Inferior parietal cortex (tissue), 1 donor: ENCODE results near the gene P3H3.
"Not testable (repeated sequence)": the region's sequence is repeated elsewhere in the genome, so short reads cannot be mapped to it uniquely, and the experiment has no call there.

Source experiments
- DNase-seq: peaks from one replicate; pipeline ENCODE4 v3.0.0-alpha.2; 2016; ENCODE audit errors: extremely low spot score

P3H3 gene

DNA sequence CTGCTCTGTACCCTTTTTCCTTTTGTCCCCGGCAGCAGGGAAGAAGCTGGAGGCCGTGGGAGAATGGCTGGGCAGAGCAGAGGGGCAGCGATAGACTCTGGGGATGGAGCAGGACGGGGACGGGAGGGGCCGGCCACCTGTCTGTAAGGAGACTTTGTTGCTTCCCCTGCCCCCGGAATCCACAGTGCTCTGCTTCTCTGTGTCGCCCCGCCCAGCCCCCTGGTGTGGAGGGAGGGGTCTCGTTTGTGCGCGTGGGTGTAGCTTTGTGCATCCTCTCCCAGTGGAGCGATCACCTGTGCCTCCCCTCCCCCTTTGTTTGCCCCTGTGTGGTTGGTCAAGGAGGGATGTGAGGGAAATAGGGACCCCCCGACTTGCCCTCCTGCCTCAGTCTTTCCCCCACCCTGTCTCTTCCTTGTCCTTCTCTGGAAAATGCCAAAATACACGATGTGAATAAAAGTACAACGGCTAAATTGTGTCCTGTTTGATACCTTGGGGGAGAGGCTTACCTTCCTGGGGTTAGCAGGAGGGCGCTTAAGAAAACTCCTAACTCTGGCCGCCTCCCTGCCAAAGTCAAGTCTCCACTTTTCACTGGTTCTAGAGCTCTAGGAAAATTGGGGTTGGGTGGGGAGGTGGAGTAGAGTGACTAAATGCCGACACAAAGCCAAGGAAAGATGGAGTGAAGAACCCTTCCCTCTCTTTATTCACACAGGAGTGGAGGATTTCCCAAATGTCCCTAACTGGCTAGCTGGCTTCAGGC, 38.1 kb downstream of the P3H3 start:
- no peak for DNase-seq

DNA sequence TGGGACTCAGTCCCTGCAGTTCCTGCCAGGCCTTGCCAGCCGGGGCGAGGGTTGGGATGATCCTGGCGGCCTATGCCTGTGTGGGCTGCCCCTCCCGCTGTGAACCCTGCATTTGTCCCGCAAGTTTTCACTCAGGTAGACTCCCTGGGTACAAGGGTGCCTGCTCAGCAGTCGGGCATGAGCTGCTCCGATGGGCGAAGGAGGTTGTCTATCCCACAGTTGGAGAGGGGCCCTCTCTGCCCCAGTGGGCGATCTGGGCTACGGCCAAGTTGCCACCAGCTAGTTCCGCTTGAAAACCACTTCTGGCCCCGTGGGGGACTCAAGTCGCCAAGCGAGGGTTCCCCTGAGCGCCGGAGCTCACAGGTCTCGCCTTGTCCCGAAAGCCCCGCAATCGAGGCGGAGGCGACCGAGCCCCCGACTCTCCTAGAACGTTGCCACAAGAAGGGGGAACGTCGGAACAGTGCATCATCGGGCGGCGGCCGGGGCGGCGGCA, 38.8 kb downstream of the P3H3 start:
- DNase-seq = no peak

DNA sequence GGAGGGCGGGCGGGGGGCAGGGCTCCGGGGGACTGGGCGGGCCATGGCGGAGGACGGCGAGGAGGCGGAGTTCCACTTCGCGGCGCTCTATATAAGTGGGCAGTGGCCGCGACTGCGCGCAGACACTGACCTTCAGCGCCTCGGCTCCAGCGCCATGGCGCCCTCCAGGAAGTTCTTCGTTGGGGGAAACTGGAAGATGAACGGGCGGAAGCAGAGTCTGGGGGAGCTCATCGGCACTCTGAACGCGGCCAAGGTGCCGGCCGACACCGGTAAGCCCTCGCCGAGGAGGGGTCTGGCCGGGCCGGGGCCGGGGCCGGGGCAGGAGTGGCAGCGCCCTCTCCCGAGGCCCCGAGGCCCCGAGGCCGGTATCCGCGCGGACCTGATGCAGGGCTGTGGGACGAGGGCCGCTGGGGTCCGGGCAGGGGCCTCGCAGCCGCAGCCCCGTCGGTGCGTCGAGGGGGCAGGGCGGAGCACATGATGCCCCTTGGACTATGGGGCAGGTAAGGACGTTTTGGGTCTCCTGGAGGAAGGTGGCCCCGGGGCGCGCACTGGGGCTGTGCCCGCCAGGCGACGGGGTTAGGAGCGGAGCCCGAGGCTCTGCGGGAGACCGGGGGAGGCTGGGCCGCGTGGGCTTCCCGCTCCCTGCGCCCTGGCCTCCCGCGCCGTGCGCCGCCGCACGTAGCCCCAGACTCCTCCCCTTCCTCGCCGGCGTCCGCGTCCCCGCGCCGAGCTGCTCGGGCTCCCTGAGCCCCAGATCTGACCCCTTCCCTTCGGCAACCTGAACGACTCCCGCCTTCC, 39.4 kb downstream of the P3H3 start, which contains the start of gene TPI1:
TPI1 (plus strand) TSS at position 119 of the 798 bp plus-strand sequence; CDS start at position 155, 36 bp downstream.
- DNase-seq = peak; percentile 75

DNA sequence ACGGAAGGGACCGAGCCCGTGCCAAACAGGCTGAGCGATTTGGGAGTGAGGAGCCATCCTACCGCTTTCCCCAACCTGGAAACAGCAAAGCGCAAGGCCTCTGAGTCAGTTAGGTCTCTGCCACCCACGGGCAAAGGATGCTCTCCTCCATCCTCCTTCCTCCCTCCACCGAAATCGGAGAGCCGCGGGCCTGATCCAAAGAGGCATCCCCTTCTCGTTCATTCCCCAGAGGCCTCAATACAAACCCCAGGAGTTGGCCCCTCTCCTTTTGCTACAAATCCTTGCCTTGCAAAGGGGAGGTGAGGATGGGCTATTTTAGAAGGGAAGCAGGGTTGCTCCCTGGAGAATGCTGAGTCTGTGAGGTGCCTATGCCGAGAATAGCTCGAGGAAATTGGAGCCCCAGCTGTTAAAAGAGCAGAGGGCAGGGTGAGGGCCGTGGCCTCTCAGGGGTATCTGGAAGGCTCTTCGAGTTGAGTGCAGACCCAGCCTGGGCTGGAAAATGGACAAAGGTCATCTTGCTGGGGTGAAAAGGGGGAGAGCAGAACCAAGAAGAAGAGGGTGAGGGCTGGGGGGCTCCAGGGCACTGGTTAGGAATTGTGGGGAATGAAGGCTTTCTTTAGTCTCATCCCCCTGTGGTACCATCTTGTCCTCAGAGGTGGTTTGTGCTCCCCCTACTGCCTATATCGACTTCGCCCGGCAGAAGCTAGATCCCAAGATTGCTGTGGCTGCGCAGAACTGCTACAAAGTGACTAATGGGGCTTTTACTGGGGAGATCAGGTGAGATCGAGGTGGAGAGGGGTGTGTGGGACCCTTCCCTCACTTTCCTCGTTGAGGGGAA, 40.2 kb downstream of the P3H3 start:
- no peak for DNase-seq

DNA sequence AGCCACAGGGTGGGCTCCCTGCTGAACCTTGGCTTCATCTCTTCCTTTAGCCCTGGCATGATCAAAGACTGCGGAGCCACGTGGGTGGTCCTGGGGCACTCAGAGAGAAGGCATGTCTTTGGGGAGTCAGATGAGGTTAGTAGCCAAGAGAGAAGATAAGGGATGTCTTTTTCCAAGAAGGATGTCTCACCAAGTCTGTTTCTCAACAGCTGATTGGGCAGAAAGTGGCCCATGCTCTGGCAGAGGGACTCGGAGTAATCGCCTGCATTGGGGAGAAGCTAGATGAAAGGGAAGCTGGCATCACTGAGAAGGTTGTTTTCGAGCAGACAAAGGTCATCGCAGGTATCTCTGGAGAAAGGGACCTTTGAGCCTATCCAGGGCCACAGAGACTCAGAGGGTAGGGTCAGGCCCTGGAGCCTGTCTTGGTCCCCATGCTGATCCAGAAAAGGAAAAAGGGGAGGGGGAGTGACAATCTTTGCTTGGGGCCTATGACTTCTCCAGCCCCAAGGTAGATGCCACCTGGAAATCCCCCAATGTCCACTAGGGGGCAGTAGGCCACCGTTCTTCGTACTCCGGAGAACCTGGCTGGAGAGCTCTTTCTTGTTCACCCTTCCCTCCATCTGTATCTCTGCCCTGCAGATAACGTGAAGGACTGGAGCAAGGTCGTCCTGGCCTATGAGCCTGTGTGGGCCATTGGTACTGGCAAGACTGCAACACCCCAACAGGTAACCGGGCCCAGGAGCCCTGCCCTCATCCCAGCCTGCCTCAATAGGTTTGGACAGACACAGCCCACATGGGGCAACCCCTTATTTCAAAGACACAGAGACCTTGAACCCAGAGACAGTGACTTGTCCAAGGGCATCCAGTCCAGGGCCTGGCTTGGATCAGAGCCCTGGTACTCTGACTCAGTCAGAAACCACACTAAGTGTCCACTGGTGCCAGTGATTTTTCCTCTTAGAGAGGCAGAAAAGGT, 41.1 kb downstream of the P3H3 start:
- peak; percentile 91 for DNase-seq

DNA sequence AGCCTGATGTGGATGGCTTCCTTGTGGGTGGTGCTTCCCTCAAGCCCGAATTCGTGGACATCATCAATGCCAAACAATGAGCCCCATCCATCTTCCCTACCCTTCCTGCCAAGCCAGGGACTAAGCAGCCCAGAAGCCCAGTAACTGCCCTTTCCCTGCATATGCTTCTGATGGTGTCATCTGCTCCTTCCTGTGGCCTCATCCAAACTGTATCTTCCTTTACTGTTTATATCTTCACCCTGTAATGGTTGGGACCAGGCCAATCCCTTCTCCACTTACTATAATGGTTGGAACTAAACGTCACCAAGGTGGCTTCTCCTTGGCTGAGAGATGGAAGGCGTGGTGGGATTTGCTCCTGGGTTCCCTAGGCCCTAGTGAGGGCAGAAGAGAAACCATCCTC, 42.1 kb downstream of the P3H3 start:
- DNase-seq = not testable (repeated sequence)

DNA sequence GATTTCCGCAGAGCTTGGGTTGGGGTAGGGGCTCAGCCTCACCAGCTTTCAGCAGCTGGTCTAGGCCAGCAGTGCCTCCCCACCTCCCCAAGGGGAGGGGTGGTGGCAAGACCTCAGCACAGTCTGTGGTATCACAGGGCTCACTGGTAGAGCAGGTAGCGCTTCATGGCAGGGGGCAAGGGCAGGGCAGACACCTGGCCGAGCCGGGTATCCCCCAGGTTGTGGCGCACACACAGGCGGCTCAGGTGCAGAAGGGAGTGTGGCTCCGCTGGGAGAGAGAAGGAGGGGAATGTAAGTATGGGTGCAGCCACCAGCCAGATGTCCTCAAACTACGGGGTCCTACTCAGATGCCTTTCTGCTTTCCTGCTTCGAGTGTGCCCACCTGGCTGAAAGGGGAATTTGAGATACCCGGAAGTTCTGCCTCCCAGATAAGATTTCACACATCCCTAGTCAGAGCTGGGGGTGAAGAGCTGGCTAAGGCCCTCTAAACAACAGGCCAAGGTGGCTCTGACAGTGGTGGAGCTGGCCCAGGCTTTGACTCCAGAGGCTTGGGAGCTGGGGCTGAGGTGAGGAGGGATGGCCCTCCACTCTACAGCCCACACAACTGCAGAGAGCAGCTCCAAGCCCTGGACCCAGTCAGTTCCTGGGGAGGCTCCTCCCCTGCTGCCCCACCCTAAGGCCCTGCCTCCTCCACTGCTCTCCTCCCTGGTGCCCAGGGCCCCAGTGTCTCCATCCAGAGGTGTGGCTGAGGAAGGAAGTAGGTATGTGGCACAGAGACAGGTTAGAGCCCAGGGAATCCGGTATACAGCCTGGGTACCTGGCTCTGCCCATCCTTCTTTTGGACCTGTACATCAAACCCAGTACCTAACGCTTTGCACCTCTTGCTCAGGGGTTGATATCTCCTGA, 43.1 kb downstream of the P3H3 start:
- no peak for DNase-seq

DNA sequence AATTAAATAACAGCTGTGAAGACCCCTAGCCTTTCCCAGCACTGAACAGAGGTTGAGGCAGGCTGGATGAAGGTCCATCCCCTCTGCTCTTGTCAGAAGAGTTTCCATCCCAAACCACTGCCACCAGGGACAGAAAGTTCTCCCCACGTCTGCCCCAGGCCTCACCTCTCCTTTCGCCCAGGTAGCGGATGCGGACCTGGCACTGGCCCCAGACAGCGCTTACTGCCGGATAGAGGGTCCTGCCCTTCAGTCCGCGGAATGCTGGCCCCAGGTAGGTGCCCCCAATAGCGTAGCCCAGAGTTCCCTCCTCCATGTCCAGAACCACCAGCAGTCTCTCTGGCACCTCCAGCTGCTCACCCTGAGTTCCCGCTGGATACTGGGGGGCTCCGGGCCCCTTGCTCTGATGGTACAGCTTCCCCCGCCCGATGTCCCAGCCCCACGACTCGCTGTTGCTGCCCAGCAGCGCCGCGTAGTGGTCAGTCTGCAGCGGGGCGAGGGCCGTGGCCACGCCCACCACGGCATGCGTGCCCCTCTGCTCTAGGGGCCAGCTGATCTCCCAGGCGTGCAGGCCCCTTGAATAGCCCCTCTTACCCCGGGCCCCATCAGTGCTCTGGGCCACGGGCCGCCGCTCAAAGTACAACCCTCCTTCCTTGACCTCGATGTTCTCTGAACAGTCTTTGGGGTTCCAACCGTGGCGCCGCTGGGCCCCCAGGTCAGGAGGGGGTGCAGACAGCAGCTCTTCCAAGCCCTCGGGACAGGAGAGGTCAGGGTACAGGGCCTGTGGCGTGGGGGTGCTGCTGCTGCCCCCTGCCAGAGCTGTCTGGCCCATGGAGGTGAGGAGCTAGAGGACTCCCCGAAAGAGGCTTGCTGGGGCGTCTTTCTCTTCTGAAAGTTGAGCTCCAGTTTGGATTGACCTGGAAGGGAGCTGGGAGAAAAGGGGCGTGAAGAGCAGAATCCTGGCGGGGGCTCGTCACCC, 44.2 kb downstream of the P3H3 start:
- peak; percentile 76 for DNase-seq

DNA sequence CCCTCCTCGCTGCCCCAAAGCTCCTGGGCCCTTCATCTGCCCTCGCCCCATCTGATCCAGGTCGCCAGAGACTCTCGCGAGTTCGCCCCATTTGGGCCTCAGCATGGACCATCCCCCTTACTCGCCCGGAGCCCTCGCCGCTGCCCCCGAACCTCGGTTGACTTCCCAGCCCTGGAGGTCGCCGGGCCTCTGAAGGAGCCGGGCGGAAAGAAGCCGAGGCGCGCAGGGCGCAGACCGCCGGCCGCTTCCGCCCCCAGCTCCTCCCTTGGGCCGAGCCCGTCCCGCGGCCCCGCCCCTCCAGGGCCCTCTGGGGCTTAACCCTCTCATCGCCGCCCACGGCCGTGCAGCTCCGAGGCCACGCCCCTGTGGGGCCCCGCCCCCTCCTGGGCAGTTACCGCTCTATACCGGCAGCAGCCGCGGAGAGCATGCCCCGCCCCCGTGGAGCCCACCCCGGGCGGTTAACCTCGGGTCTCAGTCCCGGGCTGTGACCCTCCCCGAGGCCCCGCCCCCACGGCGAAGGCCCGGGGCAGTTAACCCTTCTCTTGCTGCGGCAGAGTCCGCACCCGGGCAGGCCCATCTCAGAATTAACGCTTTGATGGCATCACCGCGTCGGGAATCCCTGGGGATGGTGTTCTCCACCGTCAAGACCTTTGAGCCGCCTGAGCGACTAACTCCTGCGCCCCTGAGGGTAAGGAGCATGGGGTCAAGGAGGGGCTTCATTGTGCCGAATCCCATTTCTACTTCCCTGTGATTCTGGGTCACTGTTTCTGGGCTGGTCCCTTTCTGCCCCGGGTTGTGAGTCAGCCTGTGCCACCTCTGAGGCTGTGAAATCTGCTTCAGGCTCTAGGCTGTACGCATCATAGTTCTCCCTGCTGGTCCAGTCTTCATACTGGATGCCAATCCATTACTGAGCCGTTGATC, 45.1 kb downstream of the P3H3 start, which contains the start of gene SPSB2:
SPSB2 (minus strand) TSS at position 210 of the 921 bp plus-strand sequence. CDS start 402 bp downstream, outside the sequence.
- peak; percentile 88 for DNase-seq

DNA sequence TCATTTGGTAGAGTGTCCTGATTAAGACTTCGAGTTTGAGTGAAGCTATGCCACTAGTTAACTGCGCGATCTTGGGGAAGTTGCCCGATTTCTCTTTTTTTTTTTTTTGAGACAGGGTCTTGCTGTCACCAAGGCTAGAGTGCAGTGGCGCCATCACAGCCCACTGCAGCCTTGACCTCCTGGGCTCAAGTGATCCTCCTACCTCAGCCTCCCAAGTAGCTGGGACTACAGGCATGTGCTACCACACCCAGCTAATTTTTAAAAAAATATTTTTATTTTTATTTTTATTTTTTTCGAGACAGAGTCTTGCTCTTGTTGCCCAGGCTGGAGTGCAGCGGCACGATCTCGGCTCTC, 45.8 kb downstream of the P3H3 start:
- not testable (repeated sequence) for DNase-seq

DNA sequence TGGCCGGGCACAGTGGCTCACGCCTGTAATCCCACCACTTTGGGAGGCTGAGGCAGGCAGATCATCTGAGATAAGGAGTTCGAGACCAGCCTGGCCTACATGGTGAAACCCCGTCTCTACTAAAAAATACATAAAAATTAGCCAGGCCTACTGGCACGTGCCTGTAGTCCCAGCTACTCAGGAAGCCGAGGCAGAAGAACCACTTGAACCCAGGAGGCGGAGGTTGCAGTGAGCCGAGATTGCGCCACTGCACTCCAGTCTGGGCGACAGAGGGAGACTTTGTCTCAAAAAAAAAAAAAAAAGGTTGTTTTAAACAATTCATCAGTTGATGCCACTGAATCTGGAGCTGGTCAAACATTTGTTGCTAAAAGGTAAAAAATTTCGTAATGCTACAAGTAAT, 51.6 kb downstream of the P3H3 start:
- DNase-seq = not testable (repeated sequence)

DNA sequence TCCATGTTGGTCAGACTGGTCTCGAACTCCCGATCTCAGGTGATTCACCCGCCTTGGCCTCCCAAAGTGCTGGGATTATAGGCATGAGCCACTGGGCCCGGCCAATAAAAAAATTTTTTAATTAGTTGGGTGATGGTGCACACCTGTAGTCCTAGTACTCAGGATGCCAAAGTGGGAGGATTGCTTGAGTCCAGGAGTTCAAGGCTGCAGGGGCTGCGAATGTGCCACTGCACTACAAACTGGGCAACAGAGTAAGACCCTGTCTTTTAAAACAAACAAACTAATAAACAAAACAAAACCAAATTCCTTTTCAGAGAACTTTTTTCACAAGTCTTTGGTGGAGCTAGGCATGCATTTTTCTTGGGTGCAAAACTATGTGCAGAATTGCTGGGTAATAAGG, 55.0 kb downstream of the P3H3 start:
- DNase-seq = no peak

DNA sequence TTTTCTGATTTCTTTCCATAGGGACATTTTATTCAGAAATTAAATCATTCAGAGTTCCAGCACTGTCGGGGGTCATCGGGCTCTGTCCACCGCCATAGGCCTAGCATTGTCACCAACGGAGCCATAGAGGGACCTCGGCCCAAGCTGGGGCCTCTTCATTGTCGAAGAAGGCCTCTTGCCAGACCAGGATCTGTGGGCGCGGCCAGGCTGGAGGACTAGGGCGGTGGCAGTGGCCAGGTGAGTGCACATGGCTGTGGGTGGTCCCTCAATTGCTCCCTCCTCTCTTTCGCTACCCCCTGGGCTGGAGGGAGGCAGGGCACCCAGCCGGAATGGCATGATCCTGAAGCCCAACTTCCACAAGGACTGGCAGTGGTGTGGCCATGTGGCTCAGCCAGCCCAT, 55.5 kb downstream of the P3H3 start:
- no peak for DNase-seq

DNA sequence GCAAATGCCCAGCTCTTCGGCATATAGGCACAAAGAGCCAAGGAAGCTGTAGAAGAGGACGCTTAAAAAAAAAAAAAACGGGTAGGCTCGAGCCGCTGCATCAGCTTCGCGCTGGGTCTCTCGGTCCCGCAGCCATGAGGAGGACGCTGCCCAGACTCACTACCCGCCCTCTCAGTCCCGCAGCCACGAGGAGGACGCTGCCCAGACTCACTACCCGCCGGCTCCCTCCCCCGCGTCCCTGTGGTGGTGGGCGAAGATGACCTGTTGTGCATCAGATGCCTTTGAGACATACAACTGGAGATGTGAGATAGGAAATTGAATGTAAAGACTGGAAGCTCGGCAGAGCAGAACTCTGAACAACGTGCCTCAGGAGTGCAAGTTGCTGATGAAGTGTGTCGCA, 56.3 kb downstream of the P3H3 start:
- DNase-seq = no peak

DNA sequence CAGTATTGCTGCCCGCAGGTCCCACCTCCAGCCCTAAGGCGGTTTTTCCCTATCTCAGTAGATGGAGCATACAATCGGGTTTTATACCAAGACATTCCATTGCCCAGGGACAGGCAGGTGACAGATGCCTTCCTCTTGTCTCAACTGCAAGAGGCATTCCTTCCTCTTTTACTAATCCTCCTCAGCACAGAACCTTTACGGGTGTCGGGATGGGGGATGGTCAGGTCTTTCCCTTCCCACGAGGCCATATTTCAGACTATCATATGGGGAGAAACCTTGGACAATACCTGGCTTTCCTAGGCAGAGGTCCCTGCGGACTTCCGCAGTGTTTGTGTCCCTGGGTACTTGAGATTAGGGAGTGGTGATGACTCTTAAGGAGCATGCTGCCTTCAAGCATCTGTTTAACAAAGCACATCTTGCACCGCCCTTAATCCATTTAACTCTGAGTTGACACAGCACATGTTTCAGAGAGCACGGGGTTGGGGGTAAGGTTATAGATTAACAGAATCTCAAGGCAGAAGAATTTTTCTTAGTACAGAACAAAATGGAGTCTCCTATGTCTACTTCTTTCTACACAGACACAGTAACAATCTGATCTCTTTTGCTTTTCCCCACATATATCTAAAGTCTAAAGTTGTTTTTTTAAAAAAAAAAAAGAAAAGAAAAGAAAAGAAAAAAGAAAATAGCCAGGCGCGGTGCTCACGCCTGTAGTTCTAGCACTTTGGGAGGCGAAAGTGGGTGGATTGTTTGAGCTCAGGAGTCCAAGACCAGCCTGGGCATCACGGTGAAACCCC, 58.2 kb downstream of the P3H3 start:
- not testable (repeated sequence) for DNase-seq

DNA sequence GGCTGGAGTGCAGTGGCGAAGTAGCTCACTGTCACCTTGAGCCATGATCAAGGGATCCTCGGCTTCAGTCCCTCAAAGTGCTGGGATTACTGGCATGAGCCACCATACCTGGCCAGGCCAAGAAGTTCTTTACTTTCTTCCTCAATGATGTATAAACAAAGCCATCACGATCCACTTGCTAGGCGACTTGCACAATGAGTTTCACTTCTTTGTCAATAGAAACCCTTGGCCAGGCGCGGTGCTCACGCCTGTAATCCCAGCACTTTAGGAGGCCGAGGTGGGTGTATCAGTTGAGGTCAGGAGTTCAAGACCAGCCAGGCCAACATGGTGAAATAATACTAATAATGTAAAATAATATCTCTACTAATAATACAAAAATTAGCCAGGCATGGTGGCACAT, 59.3 kb downstream of the P3H3 start:
- no peak for DNase-seq
